RWPE1 (cell line): ENCODE results near the gene TMEM38B.
"Not testable (repeated sequence)": the region's sequence is repeated elsewhere in the genome, so short reads cannot be mapped to it uniquely, and the experiment has no call there.

Experiments used
- CTCF ChIA-PET: fragments of 350-600 bp; sonication (Branson Sonifier 250); formaldehyde crosslinking; extraction: SDS; loops from one replicate; lab custom pipeline; 2021; lab: Yijun Ruan, JAX
- POLR2A ChIA-PET: fragments of 400-600 bp; formaldehyde crosslinking; extraction: SDS; loops from one replicate; lab custom pipeline; 2020; ENCODE audit warnings: antibody characterized with exemption; ENCODE audit not compliant: low non-redundant PET; lab: Yijun Ruan, JAX
- DNase-seq: peaks from one replicate; pipeline ENCODE4 v3.0.0; 2012; ENCODE audit warnings: low spot score
- H3K27ac ChIP-seq: fragments of 450-650 bp; 2 replicates; pipeline ENCODE4 v1.5.1; 2017
- TF ChIP-seq, protein P1 (sequence below): fragments of 450-650 bp; conservative IDR thresholded peaks from 2 replicates; pipeline ENCODE4 v1.5.1; 2017; ENCODE audit warnings: low read depth, mild to moderate bottlenecking

Gene TMEM38B

GRCh38 chr9:105712297-105712696 lies 18.0 kb downstream of the TMEM38B start:
- ChIA-PET CTCF (no interaction called here), POLR2A (no interaction called here)
- TF ChIP-seq, protein P1, sequence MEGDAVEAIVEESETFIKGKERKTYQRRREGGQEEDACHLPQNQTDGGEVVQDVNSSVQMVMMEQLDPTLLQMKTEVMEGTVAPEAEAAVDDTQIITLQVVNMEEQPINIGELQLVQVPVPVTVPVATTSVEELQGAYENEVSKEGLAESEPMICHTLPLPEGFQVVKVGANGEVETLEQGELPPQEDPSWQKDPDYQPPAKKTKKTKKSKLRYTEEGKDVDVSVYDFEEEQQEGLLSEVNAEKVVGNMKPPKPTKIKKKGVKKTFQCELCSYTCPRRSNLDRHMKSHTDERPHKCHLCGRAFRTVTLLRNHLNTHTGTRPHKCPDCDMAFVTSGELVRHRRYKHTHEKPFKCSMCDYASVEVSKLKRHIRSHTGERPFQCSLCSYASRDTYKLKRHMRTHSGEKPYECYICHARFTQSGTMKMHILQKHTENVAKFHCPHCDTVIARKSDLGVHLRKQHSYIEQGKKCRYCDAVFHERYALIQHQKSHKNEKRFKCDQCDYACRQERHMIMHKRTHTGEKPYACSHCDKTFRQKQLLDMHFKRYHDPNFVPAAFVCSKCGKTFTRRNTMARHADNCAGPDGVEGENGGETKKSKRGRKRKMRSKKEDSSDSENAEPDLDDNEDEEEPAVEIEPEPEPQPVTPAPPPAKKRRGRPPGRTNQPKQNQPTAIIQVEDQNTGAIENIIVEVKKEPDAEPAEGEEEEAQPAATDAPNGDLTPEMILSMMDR: no peak
- no peak overlapping the region for H3K27ac ChIP-seq
- DNase-seq: no peak

- ChIA-PET POLR2A (no interaction called here), CTCF (no interaction called here)
- no peak for DNase-seq
- no peak overlapping the region for H3K27ac ChIP-seq
- TF ChIP-seq, protein P1: no peak
Observed at GRCh38 chr9:105712773-105713172, 18.4 kb downstream of the TMEM38B start.

DNA sequence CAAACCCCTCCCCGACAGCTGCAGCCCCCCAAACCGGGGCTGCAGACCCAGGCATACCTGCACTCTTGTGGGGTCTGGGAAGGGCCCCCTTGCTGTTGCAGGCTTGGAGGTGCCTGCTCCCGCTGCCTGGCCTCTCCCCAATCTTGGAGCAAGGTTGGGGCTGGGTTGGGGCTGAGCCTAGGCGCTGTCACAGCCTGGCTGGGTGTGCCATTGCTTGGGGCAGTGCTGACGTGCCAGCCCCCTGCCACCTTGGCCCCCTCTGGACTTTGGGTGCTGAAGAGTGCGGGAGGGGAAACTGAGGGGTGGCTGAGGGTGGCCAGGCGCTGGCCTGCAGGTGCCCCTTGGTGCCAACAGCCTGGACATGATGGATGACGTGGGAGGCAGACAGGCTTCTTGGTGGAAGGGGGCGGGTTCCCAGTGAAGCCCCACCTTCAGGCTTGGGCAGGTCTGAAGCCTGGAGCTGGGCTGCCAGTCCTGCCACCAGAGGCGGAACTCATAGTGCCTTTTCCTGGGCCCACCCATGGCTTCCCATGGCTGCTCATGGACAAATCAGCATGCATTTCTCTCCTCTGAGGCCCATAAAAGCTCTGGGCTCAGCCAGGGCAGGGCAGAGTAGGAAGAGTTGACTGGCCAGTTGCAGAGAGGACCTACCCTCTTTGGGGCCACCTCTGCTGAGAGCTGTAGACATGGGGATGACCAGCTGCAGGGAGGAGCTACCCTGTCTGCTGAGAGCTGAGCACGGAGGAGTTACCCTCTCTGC lies 19.1 kb downstream of the TMEM38B start:
- ChIA-PET POLR2A (no interaction called here), CTCF (no interaction called here)
- no peak overlapping the region for H3K27ac ChIP-seq
- TF ChIP-seq, protein P1: no peak
- DNase-seq: no peak

- no peak for DNase-seq
- H3K27ac ChIP-seq: no peak overlapping the region
- POLR2A ChIA-PET: no interaction called here
- TF ChIP-seq, protein P1: no peak
- CTCF ChIA-PET: no interaction called here
Observed at GRCh38 chr9:105714020-105714331, 19.6 kb downstream of the TMEM38B start.

GRCh38 chr9:105716146-105716545 lies 21.8 kb downstream of the TMEM38B start:
- no peak overlapping the region for H3K27ac ChIP-seq
- POLR2A ChIA-PET: no interaction called here
- TF ChIP-seq, protein P1: no peak
- DNase-seq: no peak
- CTCF ChIA-PET: no interaction called here

- TF ChIP-seq, protein P1: no peak
- no peak overlapping the region for H3K27ac ChIP-seq
- ChIA-PET POLR2A (no interaction called here), CTCF (no interaction called here)
- DNase-seq: no peak
Observed at GRCh38 chr9:105722099-105722498, 27.8 kb downstream of the TMEM38B start.

GRCh38 chr9:105725370-105725769 lies 31.0 kb downstream of the TMEM38B start:
- ChIA-PET CTCF (no interaction called here), POLR2A (no interaction called here)
- TF ChIP-seq, protein P1: no peak
- no peak for DNase-seq
- no peak overlapping the region for H3K27ac ChIP-seq

DNA sequence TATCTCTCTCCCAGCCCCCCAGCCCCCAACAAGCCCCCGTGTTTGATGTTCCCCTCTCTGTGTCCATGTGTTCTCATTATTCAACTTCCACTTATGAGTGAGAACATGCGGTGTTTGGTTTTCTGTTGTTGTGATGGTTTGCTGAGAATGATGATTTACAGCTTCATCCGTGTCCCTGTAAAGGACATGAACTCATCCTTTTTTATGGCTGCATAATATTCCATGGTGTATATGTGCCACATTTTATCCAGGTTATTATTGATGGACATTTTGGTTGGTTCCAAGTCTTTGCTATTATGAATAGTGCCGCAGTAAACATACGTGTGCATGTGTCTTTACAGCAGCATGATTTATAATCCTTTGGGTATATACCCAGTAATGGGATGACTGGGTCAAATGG lies 33.9 kb downstream of the TMEM38B start:
- DNase-seq, POLR2A ChIA-PET, CTCF ChIA-PET, H3K27ac ChIP-seq: not testable (repeated sequence)

DNA sequence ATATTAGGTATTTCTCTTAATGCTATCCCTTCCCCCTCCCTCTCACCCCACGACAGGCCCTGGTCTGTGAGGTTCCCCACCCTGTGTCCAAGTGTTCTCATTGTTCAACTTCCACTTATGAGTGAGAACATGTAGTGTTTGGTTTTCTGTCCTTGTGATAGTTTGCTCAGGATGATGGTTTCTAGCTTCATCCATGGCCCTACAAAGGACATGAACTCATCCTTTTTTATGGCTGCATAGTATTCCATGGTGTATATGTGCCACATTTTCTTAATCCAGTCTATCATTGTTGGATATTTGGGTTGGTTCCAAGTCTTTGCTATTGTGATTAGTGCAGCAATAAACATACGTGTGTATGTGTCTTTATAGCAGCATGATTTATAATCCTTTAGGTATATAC lies 37.1 kb downstream of the TMEM38B start:
- DNase-seq, POLR2A ChIA-PET, CTCF ChIA-PET: not testable (repeated sequence)

More for the DNA sequence above, 37.1 kb downstream of the TMEM38B start:
- H3K27ac ChIP-seq: not testable (repeated sequence)
